Upper lobe of right lung (tissue), 1 donor: ENCODE measurements around the gene CNPPD1. TPM values are rescaled to one million over a fixed set of nuclear protein-coding genes. Genes with fewer than 3 reads are reported as not detected.

Experiments used
- ATAC-seq: fragments of 200-7000 bp; cut with Tn5 transposase; one replicate; pipeline ENCODE4 v1.9.1; 2020; ENCODE audit warnings: mild to moderate bottlenecking, moderate library complexity
- DNase-seq: peaks from one replicate; pipeline ENCODE4 v3.0.0-alpha.2; 2020
- H3K27ac ChIP-seq: fragments of 200-600 bp; one replicate; pipeline ENCODE4 v1.8.0; 2022
- H3K27me3 ChIP-seq: fragments of 200-600 bp; one replicate; pipeline ENCODE4 v1.8.0; 2022; ENCODE audit warnings: mild to moderate bottlenecking
- H3K36me3 ChIP-seq: fragments of 200-600 bp; one replicate; pipeline ENCODE4 v1.8.0; 2022
- H3K4me1 ChIP-seq: fragments of 200-600 bp; one replicate; pipeline ENCODE4 v1.8.0; 2022
- H3K4me3 ChIP-seq: fragments of 200-600 bp; one replicate; pipeline ENCODE4 v1.8.0; 2022; ENCODE audit warnings: mild to moderate bottlenecking
- H3K9me3 ChIP-seq: fragments of 200-600 bp; one replicate; pipeline ENCODE4 v1.8.0; 2022
- intact Hi-C: fragments of 100-400 bp; cut with DNase I; formaldehyde crosslinking; loops from one replicate; pipeline ENCODE4 v1.11.0; 2022
- total RNA-seq: library from RNA; stranded (reverse); fragmentation: NEBNext Ultra II Directional; extraction: Animal tissue kit (Norgen Biotek cat#: 25700); gene quantifications from one replicate; pipeline ENCODE4 v1.2.1, GENCODE V29; 2021
- TF ChIP-seq, protein P1 (sequence below): fragments of 200-600 bp; IDR thresholded peaks from one replicate; pipeline ENCODE4 v1.8.0; 2022; ENCODE audit warnings: antibody characterized with exemption
- donor health status: DM: no; HTN: yes; CAD: no; lungs with severe emphysema.

The CNPPD1 gene
- total RNA-seq, 1 donor from 2014 or later, result 64.0 TPM

DNA sequence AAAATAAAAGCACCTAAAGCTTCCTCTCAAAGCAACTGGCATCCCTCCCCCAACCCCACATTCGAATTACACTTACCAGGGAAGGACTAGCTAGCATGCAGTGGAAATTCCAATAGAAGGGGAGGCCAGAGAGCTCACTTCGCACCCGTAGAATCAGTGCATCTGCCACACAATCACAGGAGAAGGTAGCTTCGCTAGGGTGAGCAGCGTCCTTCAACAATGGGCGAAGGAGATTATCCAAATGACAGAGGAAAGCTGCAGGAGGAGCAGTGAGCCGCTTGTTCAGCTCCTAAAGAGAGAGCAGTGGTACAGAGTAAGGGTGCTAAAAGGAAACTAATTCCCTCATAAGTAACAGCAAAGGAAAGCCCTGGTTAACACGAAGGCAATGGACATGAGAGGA, 19.3 kb downstream of the CNPPD1 start:
- no peak for ATAC-seq
- intact Hi-C loops, result loop anchor here (10.0 kb wide), 1 partner anchor 133 kb away; no protein-coding TSS in a partner anchor
- peaks cover 7% of the 10 kb centered on the region for H3K4me1 ChIP-seq
- TF ChIP-seq, protein P1, sequence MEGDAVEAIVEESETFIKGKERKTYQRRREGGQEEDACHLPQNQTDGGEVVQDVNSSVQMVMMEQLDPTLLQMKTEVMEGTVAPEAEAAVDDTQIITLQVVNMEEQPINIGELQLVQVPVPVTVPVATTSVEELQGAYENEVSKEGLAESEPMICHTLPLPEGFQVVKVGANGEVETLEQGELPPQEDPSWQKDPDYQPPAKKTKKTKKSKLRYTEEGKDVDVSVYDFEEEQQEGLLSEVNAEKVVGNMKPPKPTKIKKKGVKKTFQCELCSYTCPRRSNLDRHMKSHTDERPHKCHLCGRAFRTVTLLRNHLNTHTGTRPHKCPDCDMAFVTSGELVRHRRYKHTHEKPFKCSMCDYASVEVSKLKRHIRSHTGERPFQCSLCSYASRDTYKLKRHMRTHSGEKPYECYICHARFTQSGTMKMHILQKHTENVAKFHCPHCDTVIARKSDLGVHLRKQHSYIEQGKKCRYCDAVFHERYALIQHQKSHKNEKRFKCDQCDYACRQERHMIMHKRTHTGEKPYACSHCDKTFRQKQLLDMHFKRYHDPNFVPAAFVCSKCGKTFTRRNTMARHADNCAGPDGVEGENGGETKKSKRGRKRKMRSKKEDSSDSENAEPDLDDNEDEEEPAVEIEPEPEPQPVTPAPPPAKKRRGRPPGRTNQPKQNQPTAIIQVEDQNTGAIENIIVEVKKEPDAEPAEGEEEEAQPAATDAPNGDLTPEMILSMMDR, result no peak
- H3K9me3 ChIP-seq, result no peaks in the 10 kb centered on the region
- H3K4me3 ChIP-seq, result no peak overlapping the region
- no peaks in the 10 kb centered on the region for H3K27me3 ChIP-seq
- peaks cover 39% of the 10 kb centered on the region for H3K36me3 ChIP-seq
- no peak overlapping the region for H3K27ac ChIP-seq
- no peak for DNase-seq

DNA sequence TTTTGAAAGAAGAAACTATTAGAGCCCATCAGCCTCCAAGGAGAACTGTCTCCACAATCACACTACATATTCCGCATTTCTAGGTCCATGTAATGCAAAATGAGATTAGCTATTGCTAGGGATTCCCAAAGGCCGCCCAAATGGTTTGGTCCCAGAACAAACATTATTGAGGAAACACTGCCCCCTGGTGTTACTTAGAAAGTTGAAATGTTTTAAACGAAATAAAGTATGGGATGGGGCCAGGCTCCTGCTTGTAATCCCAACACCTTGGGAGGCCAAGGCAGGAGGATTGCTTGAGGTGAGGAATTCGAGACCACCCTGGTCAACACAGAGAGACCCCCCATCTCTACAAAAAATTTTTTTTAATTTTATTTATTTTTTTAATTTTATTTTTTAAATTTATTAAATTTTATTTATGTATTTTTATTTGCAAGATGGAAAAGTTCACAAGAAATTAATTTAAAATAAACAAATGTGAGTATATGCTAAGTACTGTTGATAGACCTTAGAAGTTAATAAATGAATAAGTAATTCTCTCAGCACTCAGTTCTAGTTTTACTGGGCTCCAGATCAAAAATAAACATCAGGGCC, 21.6 kb downstream of the CNPPD1 start:
- TF ChIP-seq, protein P1, result peak; percentile 66
- H3K4me3 ChIP-seq, result no peak overlapping the region
- no peaks in the 10 kb centered on the region for H3K27me3 ChIP-seq
- H3K27ac ChIP-seq, result no peak overlapping the region
- peaks cover 39% of the 10 kb centered on the region for H3K36me3 ChIP-seq
- ATAC-seq (peak; percentile 88), DNase-seq (no peak)
- H3K4me1 ChIP-seq, result peaks cover 7% of the 10 kb centered on the region
- H3K9me3 ChIP-seq, result no peaks in the 10 kb centered on the region
- intact Hi-C loops, result loop anchor here (10.0 kb wide), 1 partner anchor 130 kb away; no protein-coding TSS in a partner anchor

DNA sequence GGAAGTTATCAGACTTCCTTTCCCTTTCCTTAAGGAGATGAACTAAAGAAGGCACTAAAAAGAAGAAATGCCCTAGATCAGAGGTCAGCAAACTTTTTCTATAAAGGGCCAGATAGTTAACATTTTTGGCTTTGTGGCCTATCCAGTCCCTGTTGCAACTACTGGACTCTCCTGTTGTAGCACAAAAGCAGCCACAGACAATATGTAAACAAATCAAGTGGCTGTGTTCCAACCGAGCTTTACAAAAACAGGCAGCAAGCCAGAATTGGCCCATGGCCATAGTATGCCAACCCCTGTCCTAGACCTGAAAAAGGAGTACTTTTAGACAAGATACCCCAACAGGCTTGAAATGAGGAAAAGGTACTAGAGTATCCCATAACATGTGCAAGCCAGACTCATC, 27.1 kb downstream of the CNPPD1 start:
- H3K9me3 ChIP-seq, result no peaks in the 10 kb centered on the region
- H3K4me3 ChIP-seq, result no peak overlapping the region
- H3K27me3 ChIP-seq, result no peaks in the 10 kb centered on the region
- no peak overlapping the region for H3K27ac ChIP-seq
- TF ChIP-seq, protein P1, result no peak
- peaks cover 41% of the 10 kb centered on the region for H3K36me3 ChIP-seq
- DNase-seq (no peak), ATAC-seq (no peak)
- H3K4me1 ChIP-seq, result no peaks in the 10 kb centered on the region
- intact Hi-C loops, result loop anchor here (10.0 kb wide), 1 partner anchor 125 kb away; no protein-coding TSS in a partner anchor

DNA sequence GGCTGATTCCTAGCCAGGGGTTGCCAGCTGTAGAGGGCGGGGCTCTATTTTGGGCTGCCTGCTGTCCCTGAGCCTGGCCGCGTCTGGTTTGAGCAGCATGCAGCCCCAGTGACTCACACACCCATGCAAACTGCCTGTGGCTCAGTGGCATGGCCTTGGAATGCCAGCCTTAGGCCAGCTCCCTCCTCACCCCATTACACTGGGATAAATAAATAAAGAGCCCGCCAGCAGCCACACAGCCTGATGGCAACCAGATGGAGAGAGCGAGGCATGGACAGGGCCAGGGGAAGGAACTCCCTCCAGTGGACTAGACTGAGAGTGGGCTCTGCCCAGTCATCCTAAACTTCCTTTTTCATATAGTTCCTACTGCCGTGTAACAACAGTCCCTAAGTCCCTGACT, 34.4 kb downstream of the CNPPD1 start:
- no peak for DNase-seq
- H3K27me3 ChIP-seq, result no peaks in the 10 kb centered on the region
- TF ChIP-seq, protein P1, result no peak
- no peak overlapping the region for H3K4me3 ChIP-seq
- no peaks in the 10 kb centered on the region for H3K4me1 ChIP-seq
- no peak for ATAC-seq
- H3K27ac ChIP-seq, result no peak overlapping the region
- no peaks in the 10 kb centered on the region for H3K9me3 ChIP-seq
- H3K36me3 ChIP-seq, result peaks cover 58% of the 10 kb centered on the region
- intact Hi-C loops, result no loop called here

DNA sequence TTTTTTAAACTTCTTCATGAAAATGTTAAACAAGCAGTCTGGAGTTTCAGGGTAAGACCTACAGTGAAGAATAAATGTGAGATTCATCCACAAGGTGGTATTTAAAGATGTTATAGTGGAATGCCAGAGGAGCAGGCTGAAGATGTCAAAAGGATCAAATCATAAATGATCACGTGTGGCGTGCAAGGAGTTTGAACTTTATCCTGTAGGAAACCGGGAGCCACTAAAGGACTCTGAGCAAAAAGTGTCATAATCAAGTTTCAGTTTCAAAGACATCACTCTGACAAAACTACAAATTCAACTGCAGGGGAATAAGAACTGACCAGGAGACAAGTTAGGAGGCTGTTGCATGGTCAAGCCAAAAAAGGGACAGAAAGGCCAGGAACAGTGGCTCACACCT, 36.0 kb downstream of the CNPPD1 start:
- no peak for ATAC-seq
- intact Hi-C loops, result no loop called here
- Histone ChIP-seq H3K9me3 (no peaks in the 10 kb centered on the region), H3K4me1 (no peaks in the 10 kb centered on the region), H3K36me3 (peaks cover 42% of the 10 kb centered on the region), H3K4me3 (no peak overlapping the region), H3K27me3 (no peaks in the 10 kb centered on the region), H3K27ac (no peak overlapping the region)
- DNase-seq, result no peak
- TF ChIP-seq, protein P1, result no peak

DNA sequence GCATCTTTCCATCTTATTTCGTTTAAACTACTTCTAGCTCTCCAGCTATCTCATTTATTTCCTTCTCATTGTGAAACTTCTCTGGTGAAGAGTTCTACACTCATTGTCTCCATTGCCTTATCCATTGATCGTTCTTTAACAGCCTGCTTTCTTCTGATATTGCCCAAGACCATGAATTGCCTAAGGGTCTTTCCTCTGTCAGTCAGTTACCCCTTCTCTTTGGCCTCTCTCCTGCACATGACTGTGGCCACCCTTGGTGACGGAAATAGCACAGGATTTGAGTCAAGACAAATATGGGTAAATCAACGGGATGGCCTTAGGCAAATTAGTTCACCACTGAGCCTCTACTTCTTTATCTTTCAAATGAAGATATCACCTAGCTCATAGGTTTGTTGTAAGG, 42.7 kb downstream of the CNPPD1 start:
- H3K9me3 ChIP-seq, result no peaks in the 10 kb centered on the region
- ATAC-seq (no peak), DNase-seq (no peak)
- H3K36me3 ChIP-seq, result peaks cover 4% of the 10 kb centered on the region
- no peaks in the 10 kb centered on the region for H3K27me3 ChIP-seq
- H3K4me3 ChIP-seq, result no peak overlapping the region
- TF ChIP-seq, protein P1, result no peak
- no peak overlapping the region for H3K27ac ChIP-seq
- no peaks in the 10 kb centered on the region for H3K4me1 ChIP-seq
- intact Hi-C loops, result no loop called here
